ENCODE measurements around the gene EVPL.

Gene EVPL

GRCh38 chr17:75959051-75959838 is 67.9 kb downstream of the EVPL start:
- no peak for DNase-seq

Measured in midbrain (tissue), 1 donor.